Epithelial cell of proximal tubule (primary cell): ENCODE measurements around the gene SERAC1. TPM values are rescaled to one million over a fixed set of nuclear protein-coding genes. Genes with fewer than 3 reads are reported as not detected.

Experiments used
- DNase-seq: peaks from one replicate; pipeline ENCODE4 v3.0.0-alpha.2; 2011; ENCODE audit warnings: low read depth
- H3K4me3 ChIP-seq: 2 replicates; pipeline ENCODE4 v1.5.1; 2011; ENCODE audit warnings: low read depth, mild to moderate bottlenecking, low read length
- CTCF ChIP-seq: conservative IDR thresholded peaks from 2 replicates; pipeline ENCODE4 v1.5.1; 2012; ENCODE audit warnings: low read depth, mild to moderate bottlenecking, low read length
- total RNA-seq: library from RNA; depleted of rRNA; stranded (reverse); fragments of >200 nt; gene quantifications from 2 replicates; pipeline ENCODE4 v1.2.3, GENCODE V29; 2015

The SERAC1 gene
- total RNA-seq, 1 donor from 2014 or later, result 5.1 TPM

DNA sequence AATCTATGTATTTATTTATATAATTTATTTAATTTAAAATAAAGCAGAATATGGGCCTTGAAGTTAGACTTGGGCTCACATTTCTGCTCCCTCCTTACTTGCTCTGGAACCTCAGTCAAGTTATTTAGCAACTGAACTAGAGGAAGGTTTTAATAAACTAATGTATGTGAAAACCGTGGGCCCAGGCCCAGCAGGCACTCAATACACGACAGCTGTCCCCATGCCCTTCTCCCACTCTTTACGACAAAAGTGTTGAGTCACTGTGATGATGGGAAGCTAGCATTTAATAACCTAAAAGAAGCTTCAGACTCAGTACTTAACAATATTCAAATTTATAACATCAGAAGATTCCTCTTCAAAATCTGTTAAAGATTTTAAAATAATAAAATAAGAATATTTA lies 46.7 kb downstream of the SERAC1 start:
- DNase-seq, result no peak
- no peak for TF ChIP-seq CTCF
- no peak overlapping the region for H3K4me3 ChIP-seq

DNA sequence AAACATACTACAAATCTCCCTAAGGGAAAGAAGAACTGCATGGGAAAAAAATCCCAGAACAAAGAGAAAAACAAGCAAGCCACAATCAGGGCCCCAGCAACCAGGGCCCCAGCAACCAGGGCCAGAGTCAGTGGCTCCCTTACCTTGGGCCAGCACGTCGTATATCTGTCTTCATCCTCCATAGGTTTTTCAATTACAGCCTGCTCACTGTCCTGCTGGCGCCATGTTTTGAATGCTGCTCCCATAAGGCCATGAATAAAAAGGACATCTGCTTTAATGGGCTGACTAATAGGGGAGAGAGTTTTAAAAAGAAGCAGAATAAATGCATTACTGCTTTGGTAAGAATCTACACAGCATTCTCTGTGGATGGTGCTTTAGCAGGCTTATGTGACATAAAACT lies 49.2 kb downstream of the SERAC1 start:
- H3K4me3 ChIP-seq, result no peak overlapping the region
- no peak for TF ChIP-seq CTCF
- DNase-seq, result no peak

GRCh38 chr6:158115508-158115907 lies 52.6 kb downstream of the SERAC1 start:
- DNase-seq, result no peak
- no peak for TF ChIP-seq CTCF
- H3K4me3 ChIP-seq, result no peak overlapping the region

DNA sequence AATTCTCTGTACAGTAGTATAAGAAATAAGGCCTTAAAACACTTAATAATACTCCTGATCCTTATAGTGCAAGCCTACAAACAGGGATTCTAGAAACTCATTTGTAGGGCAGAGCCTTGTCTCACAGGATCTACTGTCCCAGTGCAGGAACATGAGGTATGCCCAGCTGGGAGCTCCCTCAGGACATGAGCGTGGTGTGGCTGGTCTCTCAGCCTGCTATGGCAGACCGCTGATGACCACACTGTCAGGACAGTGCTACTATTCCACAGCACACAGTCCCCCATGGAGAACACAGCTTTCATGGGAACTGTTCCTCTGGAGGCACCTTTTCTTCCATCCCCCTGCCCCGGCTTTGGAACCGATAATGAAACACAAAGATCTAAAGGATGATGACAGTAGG lies 53.0 kb downstream of the SERAC1 start:
- no peak overlapping the region for H3K4me3 ChIP-seq

GRCh38 chr6:158113802-158114201 lies 54.3 kb downstream of the SERAC1 start:
- H3K4me3 ChIP-seq, result no peak overlapping the region
- TF ChIP-seq CTCF, result no peak
- DNase-seq, result no peak

More for the DNA sequence above, 53.0 kb downstream of the SERAC1 start:
- no peak for DNase-seq
- TF ChIP-seq CTCF, result no peak

DNA sequence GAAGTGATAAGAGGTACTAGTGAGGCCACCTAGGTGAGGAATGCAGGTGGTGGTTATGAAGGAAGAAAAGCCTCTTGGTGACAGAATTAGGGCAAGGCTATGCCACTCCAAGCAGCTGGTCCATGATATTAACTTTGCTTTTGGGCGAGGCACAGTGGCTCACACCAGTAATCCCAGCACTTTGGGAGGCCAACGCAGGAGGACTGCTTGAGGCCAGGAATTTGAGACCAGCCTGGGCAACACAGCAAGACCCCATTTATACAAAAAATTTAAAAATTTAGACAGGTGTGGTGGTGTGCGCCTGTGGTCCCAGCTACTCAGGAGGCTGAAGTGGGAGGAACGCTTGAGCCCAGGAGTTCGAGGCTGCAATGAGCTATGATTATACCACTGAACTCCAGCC lies 56.1 kb downstream of the SERAC1 start:
- no peak overlapping the region for H3K4me3 ChIP-seq
- DNase-seq, result no peak
- TF ChIP-seq CTCF, result no peak

GRCh38 chr6:158110986-158111385 lies 57.1 kb downstream of the SERAC1 start:
- no peak for DNase-seq
- no peak for TF ChIP-seq CTCF
- H3K4me3 ChIP-seq, result no peak overlapping the region
